Stimulated activated CD4-positive, alpha-beta T cell treated with anti-CD3 and anti-CD28 coated beads, Interleukin-4, amount 100 ng/mL, for 4 hours (primary cell): ENCODE measurements around the gene MYO1D.
"Not testable (repeated sequence)": the region's sequence is repeated elsewhere in the genome, so short reads cannot be mapped to it uniquely, and the experiment has no call there.

Experiments
- DNase-seq, 2 experiments: peaks; one replicate each; pipeline ENCODE4 v3.0.0-alpha.2; 2020

MYO1D gene

GRCh38 chr17:32854207-32854606 is 22.7 kb downstream of the MYO1D start:
- DNase-seq: no peak

- no peak for DNase-seq
Observed at GRCh38 chr17:32852811-32853210, 24.1 kb downstream of the MYO1D start.

GRCh38 chr17:32849879-32850278 is 27.0 kb downstream of the MYO1D start:
- DNase-seq: no peak

- DNase-seq: no peak
Observed at GRCh38 chr17:32847977-32848376, 28.9 kb downstream of the MYO1D start.

GRCh38 chr17:32846143-32846542 is 30.8 kb downstream of the MYO1D start:
- DNase-seq: no peak

- DNase-seq: no peak
Observed at GRCh38 chr17:32840241-32840640, 36.7 kb downstream of the MYO1D start.

- no peak for DNase-seq
Observed at GRCh38 chr17:32836527-32836926, 40.4 kb downstream of the MYO1D start.

GRCh38 chr17:32835291-32835761 is 41.6 kb downstream of the MYO1D start:
- no peak for DNase-seq

GRCh38 chr17:32834104-32834503 is 42.8 kb downstream of the MYO1D start:
- no peak for DNase-seq

- DNase-seq: no peak
Observed at GRCh38 chr17:32833526-32833925, 43.4 kb downstream of the MYO1D start.

- no peak for DNase-seq
Observed at GRCh38 chr17:32833076-32833475, 43.8 kb downstream of the MYO1D start.

- DNase-seq: no peak
Observed at GRCh38 chr17:32831627-32832243, 45.2 kb downstream of the MYO1D start.

- DNase-seq: no peak
Observed at GRCh38 chr17:32831223-32831622, 45.7 kb downstream of the MYO1D start.

- DNase-seq: no peak
Observed at GRCh38 chr17:32828822-32829221, 48.1 kb downstream of the MYO1D start.

GRCh38 chr17:32827227-32827626 is 49.7 kb downstream of the MYO1D start:
- no peak for DNase-seq

- no peak for DNase-seq
Observed at GRCh38 chr17:32826076-32826475, 50.8 kb downstream of the MYO1D start.

GRCh38 chr17:32824334-32824733 is 52.6 kb downstream of the MYO1D start:
- no peak for DNase-seq

- DNase-seq: no peak
Observed at GRCh38 chr17:32822996-32823395, 53.9 kb downstream of the MYO1D start.

GRCh38 chr17:32821987-32822934 is 54.7 kb downstream of the MYO1D start:
- not testable (repeated sequence) for DNase-seq

- DNase-seq: no peak
Observed at GRCh38 chr17:32820440-32820839, 56.5 kb downstream of the MYO1D start.

- no peak for DNase-seq
Observed at GRCh38 chr17:32819787-32820186, 57.1 kb downstream of the MYO1D start.

GRCh38 chr17:32819035-32819434 is 57.9 kb downstream of the MYO1D start:
- DNase-seq: no peak

- DNase-seq: no peak
Observed at GRCh38 chr17:32815460-32815859, 61.5 kb downstream of the MYO1D start.

GRCh38 chr17:32814836-32815235 is 62.1 kb downstream of the MYO1D start:
- DNase-seq: no peak
